Left renal pelvis (tissue), 4 donors: ENCODE results near the gene RIC8B. TPM values are rescaled to one million over a fixed set of nuclear protein-coding genes. Genes with fewer than 3 reads are reported as not detected.
"Not testable (repeated sequence)": the region's sequence is repeated elsewhere in the genome, so short reads cannot be mapped to it uniquely, and the experiment has no call there.

ENCODE experiments used
- DNase-seq, 4 donors: peaks; one replicate each; pipeline ENCODE4 v3.0.0-alpha.2; 2013; ENCODE audit warnings: low read depth in 4 of 4, low spot score in 3 of 4
- polyA plus RNA-seq, 4 donors: library from polyadenylated mRNA; unstranded; fragments of 120-200 nt; gene quantifications; one replicate each; pipeline ENCODE4 v1.2.1, GENCODE V29; 2013; ENCODE audit not compliant: insufficient read length in 4 of 4

Gene RIC8B
- polyA plus RNA-seq, 4 donors: 23.8 to 29.6 (median 27.7) TPM

DNA sequence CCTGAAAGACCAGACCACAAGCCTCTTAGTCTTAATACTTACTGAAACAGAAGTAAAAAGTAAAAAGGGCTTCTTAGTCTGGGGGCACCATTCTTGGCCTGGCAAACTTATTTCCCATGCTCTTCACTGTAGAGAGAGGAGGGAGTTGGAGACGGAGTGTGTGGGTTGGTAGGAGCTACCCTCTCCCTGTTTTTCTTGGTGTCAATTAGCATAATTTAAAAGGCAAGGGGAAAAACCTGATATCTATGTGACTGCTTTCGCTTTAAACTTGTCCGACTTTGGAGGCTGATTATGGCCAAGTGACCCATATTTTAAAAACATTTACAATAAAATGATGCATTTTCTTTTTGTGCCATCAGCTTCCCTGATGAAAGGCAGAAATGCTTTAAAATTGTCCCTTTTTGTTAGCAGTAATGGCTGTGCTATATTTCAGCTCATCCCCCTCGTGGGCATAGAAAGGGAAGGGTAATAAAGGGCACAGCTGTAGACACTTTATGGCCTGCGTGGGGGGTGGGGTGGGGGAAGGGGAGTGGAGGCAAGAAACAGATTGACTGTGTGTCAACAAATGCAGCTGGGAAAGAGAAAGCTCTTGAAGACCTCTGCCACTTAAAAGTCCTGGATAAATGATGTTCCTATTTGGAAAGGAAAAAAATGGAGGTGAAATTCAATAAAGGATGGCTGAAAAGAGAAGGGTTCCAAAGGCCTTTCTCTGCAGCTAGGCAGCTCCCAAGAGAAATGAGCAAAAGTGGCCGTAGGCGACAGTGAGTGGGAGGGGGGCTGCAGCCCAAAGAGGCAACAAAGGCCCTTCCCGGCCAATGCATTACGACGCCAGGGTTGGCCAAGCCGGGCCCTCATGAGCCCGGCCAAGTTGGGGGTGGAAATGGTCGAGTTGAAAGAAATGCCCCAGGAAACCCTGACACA lies 123.8 kb downstream of the RIC8B start:
- peak in 1 of 4 donors; percentile 19 for DNase-seq

DNA sequence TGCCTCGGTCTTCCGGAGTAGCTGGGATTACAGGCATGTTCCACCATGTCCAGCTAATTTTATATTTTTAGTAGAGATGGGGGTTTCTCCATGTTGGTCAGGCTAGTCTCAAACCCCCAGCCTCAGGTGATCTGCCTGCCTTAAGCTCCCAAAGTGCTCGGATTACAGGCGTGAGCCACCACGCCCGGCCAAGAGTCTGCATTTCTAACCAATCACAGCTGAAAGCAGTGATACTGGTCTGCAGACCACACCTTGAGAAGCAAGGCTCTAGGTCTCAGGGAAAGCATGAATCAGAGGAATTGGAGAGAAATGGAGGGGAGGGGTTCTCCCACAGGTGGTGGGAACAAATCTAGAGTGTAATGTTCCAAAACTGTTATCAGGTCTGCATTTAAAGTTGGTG lies 126.1 kb downstream of the RIC8B start:
- DNase-seq: no peak

DNA sequence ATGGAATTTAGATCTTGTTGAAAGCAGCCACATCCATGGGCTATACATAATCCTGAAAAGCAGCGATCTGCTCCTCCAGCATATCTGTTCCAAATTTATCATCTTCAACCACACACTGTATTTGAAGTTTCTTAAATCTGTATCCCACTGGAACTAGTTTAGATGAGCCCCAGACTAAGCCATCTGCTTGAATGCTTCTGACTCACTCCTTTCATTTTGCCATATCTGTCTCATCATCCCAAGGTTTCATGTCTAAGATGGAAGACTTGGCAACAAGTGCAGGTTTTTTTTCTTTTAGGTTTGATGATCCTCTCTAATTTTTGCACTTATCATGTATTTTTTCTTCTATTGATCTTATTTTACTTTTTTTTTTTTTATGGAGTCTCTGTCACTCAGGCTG lies 126.8 kb downstream of the RIC8B start:
- no peak for DNase-seq

DNA sequence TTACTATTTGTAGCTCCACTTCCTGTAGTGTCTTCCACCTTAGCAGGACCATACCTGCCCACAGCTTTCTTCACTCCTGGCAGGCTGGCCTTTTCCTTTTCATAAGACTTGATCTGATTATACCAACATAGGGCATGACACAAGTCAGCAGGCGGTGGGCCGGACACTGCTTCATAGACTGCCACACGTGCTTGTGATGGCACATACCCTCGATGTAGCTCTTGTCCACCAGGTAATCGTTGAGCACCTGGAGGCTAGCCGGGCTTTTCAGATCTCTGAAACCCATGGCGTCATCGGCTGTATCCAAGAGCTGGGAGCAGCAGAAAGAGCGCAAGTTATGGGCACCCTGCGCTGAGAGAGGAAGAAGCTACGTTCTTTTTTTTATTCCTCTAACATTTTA lies 127.6 kb downstream of the RIC8B start:
- no peak for DNase-seq

DNA sequence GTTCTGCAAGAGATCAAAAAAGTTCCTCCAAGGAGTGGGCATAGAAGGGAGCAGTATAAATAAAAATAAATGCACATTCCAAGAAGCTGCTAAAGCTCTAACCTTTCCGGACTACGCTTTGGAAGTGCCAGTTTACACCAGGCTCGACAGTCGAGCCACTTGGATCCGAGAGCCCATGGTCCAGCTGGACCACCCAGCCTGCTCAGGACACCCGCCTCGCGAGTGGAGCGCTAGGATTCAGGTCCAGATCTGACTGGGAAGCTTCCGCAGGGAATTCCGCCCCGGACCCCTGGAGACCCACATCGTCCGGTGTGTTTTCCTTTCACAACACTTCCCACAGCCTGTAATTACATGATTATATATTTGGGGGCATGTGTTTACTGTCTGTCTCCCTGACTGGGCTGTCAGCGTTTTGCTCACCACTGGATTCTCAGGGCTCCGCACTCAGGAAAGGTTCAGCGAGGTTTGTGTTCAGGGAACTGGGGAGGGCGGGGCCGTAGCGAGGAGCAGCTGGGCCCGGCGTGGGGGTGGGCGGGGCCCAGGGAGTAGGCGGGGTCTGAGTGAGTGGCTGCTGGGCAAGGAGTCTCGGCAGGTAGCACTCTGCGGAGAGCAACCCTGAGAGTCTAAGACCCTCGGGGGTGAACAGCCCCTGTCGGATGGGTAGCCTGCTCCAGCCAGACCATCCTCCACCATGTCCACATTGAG lies 128.9 kb downstream of the RIC8B start:
- DNase-seq: peak in 2 of 4 donors; percentile 37 to 39

DNA sequence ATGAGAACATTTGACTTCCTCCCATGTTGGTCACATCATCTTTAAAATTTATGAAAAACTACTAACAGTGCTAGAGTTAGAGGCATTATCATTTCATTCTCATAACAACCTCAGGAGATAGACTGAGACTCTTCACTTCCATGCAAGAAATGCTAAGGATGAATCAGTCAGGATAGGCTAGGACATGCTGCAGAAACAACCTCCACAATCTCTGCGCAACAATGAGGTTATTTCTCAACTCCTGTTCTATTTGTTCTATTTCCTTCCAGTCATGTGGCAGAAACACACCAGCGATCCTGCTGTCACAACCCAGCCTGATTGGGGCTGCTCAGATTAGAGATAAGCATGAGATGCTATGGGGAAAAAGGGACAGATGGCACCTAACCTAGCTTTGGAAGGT lies 132.2 kb downstream of the RIC8B start:
- no peak for DNase-seq

DNA sequence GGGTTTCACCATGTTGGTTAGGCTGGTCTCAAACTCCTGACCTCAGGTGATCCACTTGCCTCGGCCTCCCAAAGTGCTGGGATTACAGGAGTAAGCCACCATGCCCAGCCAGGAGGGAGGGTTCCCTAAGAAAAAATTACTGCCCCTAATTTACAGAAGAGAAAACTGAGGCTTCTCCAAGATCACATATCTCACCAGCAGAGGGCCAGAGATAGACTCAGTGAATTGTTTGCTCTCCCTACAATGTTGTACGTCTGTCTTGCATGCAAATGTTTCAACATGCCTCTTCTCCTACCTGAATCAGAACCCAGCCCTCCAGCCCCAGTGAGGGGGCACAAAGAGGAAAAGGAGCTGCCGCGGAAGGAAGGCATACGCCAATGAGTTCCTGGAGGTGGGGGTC lies 132.9 kb downstream of the RIC8B start:
- DNase-seq: no peak

DNA sequence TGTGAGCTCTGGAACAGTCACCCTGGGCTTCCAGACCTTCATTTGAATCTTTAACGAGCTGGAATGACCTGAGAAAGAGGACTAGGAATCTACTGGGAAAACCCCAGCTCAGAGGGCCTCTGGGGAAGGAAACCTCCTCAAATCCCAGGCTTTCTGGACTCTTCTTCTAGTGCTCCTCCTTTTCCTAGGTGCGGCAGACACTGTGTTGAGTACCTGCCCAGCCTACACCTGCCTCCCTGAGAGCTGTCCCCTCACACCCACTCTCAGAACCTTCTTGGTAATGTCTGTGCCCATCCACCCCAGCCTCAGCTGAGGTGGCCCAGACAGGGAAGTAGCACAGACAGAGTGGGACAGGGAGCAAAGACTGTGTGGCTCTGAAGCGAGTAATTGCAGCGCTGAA lies 133.4 kb downstream of the RIC8B start:
- no peak for DNase-seq

DNA sequence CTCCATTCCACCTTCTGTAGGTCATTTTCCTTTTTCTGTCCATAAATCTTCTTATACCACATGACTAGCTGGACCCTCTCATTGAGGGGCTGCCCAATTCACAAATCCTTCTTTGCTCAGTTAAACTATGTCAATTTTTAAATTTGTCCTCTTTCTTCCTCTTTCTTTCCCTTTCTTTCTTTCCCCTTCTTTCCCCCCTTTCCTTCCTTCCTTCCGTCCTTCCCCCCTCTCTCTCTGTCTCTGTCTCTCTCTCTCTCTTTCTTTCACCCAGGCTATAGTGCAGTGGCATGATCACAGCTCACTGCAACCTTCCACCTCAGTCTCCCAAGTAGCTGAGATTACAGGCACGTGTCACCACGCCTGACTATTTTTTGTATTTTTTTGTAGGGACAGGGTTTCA lies 134.1 kb downstream of the RIC8B start:
- DNase-seq: no peak

DNA sequence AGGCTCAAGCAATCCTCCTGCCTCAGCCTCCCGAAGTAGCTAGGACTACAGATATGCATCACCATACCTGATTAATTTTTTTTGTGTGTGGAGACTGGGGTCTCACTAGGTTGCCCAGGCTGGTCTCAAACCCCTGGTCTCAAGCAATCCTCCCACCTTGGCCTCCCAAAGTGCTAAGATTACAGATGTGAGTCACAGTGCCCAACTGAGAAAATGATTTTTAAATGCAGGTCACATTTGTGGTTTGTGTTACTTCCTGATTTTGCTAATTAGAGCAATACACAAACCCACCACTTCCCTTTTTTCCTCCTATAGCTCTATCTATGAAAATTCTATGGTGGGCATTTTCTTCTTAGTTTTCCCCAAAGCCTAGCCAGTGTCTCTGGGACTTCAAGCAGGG lies 135.7 kb downstream of the RIC8B start:
- DNase-seq: no peak

DNA sequence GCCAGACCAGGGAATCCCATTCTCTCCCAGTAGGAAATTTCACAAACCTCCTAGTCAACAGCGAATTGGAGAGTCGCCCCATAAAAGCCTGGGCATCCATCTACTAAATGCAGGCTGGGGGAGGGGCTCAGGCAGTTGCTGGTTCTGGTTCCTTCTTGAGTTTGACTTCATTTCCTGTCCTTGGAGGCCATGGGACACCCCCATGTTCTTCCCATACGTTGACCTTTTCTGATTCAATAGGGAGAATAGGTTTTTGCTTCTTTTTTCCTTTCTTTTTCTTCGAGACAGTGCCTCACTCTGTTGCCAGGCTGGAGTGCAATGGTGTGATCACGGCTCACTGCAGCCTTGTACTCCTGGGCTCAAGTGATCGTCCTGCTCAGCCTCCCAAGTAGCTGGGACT lies 137.1 kb downstream of the RIC8B start:
- DNase-seq: no peak

DNA sequence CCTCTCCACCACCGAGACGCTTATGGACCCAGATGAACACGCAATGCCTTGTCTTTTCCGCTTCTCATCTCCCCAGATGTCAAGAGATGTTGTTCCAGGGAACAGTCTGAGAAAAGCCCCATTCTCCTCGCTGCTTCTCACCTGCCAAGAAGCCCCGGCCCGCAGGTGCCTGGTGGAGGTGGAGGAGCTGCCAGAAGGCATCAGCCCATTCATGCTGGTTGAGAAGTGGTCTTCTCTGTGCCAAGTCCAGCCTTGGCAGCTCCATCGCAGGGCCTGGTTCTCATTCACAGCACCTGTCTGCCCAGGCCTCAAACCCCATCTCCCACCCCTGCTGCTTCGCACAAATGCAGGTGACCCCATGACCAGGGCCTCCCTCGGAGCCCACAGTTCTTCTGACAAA lies 139.0 kb downstream of the RIC8B start:
- DNase-seq: no peak

DNA sequence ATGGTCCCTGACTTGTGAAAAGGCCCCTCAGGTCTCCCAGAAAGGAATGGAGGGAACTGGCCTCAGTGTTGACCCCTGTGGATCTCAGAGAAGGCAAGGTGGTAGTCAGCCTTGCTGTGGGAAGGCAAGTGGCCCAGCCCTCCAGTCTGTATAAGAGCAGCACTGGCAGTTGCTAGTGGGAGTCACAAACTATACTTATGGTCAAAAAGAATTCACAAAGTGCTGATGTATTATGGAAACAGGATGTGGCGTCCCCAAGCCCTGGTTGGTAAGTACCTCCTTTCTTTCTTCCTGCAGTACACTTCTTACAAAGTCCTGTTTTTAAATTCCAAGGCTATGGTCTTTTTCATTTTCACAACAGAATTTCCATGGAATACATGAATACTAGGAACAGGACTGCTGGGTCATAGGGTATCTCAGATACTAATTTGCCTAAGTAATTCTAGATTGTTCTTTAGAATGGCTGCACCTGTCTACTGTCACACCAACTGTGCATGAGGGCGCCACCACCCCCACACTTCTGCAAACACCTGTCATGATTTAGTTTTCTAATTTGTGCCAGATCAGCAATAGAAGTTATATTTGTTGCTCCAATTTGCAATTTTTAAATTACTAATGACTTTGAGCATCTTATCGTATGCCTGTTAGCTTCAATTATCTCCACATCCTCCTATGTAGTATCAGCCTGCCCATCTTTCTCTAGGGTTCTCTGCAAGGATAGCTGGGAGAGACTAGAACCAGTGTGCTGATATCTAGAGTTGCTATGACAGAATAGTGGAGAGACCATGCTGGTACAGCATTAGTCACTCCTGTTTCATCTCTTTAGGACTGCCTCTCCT lies 140.5 kb downstream of the RIC8B start:
- DNase-seq: no peak

DNA sequence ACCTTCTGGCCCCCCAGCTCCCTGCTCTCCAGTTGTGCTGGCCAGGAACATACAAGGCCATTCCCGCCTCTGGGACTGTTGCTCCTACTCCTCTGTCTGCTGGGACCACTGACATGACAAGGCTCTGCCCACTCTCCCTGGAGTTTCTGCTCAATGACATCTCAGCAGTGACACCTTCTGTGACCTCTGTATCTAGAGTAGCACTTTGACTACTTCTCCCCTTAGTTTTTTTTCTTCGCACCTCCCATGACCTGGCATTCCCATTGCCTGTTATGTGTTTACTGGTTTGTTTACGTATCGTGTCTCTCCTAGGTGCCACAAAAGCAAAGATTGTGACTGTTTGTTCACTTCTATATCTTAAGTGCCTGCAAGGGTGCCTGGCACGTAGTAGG lies 141.1 kb downstream of the RIC8B start:
- DNase-seq: no peak

DNA sequence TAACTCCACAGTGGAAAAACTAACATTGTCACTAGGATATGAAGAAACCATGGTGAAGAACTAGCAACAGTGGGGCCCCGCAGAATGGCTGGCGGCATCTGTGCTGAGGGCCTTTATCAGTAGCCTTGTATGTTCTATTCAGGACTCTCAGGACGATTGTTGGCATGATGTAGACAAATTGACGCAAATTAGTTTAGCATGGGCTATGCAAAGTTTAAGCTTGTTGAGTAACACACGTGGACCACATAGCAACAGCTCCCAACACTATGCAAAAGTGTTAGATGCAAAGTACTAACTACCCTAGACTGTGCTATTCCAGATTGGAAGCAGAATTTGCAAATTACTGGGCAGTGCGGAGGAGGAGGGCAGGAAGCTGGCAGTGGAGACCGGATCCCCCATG lies 143.0 kb downstream of the RIC8B start:
- DNase-seq: no peak

DNA sequence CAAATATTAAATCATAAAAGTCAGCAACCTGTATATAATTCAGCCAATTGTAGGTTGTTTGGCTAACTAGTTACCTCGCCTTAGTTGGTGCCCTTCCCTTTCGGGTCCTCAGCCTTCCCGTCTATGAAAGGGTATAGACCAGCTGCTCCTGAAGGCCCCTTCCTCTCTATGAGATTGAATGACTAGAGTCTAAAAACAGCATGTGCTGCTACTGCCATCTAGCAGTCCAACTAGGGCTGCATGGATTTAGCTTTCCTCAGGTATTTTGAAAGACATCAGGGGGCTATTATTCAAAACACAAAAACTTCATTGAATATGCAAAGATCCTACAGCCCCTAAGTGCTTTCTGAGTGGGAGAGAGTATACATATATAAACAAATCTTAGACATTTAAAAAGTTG lies 144.3 kb downstream of the RIC8B start:
- no peak for DNase-seq

DNA sequence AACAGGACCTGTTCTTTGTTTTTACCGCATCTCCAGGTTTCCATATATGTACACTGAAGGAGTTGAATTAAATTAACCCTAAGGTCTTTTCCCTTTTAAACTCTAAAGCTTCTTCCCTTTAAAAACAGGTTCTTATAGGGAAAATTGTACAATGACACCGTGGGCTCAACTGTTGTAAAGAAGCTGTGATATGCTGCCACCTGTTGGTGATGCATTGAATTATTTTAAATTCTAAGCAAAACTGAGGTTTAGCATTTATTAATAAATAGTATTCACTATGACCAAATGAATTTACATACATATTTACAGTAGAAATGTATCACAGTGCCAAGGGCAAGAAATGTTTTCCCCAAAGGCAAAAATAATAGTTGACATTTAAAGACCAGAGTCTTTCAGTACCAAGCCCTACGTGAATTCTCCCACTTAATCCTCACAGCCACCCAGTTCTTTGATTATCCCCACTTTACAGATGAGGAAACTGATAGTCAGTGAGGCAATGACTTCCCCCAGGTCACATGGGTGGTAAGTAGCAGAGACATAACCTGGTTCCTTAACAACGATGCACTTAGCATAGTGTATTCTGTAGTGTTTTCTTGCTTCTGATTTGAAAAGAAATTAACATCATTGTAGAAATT lies 145.5 kb downstream of the RIC8B start:
- DNase-seq: peak in 1 of 4 donors; percentile 40

DNA sequence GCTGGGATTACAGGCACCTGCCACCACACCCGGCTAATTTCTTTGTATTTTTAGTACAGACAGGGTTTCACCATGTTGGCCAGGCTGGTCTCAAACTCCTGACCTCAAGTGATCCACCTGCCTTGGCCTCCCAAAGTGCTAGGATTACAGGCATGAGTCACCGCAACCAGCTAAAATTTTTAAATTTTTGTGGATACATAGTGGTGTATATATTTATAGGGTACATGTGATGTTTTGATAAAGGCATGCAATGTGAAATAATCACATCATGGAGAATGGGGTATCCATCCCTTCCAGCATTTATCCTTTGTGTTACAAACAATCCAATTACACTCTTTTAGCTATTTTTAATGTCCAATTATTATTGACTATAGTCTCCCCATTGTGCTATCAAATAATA lies 147.5 kb downstream of the RIC8B start:
- DNase-seq: not testable (repeated sequence)

DNA sequence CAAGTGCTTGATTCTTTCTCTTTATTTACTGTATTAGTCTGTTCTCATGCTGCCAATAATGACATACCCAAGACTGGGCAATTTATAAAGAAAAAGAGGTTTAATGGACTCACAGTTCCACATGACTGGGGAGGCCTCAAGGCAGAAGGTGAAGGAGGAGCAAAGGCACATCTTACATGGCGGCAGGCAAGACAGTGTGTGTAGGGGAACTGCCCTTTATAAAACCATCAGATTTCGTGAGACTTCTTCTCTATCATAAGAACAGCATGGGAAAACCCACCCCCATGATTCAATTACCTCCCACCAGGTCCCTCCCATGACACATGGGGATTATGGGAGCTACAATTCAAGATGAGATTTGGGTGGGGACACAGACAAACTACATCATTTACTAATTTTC lies 149.1 kb downstream of the RIC8B start:
- not testable (repeated sequence) for DNase-seq

DNA sequence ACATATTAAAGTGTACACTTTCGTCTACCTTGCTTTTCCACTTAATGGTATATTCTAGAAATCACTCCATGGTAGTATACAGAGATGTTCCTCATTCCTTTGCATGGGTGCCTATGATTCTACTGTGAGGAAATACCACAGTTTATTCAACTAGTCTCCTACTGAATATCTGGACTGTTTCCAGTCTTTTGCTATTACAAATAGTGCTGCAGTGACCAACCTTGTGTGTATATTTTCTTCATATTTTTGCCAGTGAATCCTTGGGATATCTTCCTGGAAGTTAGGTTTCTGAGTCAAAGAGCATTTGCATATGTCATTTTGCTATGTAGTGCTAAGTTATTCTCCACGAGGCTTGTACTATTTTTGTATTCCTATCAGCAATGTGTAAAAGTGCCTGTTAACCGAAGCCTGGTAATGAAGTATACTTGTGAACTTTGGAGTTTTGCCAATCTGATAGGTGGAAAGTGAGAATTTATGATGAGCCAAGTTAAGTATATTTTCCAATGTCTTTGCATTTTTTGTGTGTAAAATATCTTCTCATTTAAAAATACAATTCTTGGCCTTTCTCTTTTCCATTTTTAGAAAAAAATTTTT lies 149.9 kb downstream of the RIC8B start:
- no peak for DNase-seq
